Loucy (cell line): ENCODE measurements around the gene NHEJ1.

Experiments
- CTCF ChIP-seq: fragments of 200-600 bp; sonication (generic); conservative IDR thresholded peaks from 2 replicates; pipeline ENCODE4 v1.5.1; 2014; ENCODE audit warnings: mild to moderate bottlenecking, antibody characterized with exemption, low read length
- EZH2phosphoT487 ChIP-seq: fragments of 200-600 bp; IDR thresholded peaks from 2 replicates; pipeline ENCODE4 v1.6.1; 2018; ENCODE audit warnings: antibody characterized with exemption, mild to moderate bottlenecking, moderate library complexity, borderline replicate concordance

- no peak for TF ChIP-seq EZH2phosphoT487
- no peak for TF ChIP-seq CTCF
These were observed 21.9 kb upstream of the NHEJ1 start for GRCh38 chr2:219182331-219183150.
